ENCODE data around the gene ST3GAL3.

ST3GAL3 gene

DNA sequence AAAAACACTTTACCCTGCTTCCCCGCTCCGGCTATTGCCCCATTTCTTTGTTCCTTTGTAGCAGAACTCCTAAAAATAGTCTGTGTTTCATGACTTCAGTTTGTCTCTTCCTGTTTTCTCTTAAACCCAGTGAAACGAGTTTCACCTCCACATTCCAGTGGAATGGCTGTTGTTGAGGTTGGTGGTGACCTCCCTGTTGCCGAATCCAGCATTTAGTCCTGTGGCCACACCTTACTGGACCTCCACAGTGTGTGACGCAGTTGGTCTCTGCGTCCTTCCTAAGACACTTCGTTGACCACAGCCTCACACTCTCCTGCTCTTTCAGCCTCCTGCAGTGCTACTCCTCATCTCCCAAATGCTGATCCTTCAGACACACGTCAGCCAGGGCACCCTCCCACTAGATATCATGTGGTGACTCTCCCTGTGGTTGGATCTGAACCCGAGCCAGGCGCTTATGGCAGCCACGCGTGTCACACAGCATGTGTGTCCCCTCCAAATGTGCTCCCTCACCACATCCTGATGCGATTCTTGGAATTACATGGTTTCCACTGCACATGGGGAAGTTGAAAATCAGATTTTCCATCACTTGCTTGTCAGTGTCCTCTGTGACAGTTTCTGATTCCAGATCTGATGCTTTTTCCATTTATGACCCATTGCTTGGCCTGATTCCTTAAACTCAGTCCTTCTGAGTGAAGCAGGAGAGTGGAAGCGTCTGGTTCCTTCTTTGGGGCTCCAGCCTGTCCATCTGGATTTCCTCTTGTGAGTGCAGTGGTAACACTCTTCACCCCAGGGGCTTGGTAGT is 127.1 kb downstream of the ST3GAL3 start:
- TF ChIP-seq, protein P1, sequence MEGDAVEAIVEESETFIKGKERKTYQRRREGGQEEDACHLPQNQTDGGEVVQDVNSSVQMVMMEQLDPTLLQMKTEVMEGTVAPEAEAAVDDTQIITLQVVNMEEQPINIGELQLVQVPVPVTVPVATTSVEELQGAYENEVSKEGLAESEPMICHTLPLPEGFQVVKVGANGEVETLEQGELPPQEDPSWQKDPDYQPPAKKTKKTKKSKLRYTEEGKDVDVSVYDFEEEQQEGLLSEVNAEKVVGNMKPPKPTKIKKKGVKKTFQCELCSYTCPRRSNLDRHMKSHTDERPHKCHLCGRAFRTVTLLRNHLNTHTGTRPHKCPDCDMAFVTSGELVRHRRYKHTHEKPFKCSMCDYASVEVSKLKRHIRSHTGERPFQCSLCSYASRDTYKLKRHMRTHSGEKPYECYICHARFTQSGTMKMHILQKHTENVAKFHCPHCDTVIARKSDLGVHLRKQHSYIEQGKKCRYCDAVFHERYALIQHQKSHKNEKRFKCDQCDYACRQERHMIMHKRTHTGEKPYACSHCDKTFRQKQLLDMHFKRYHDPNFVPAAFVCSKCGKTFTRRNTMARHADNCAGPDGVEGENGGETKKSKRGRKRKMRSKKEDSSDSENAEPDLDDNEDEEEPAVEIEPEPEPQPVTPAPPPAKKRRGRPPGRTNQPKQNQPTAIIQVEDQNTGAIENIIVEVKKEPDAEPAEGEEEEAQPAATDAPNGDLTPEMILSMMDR (IDR thresholded peaks at IDR 0.05; ENCODE audit: low read depth, low read length), result no peak
- no peak for DNase-seq (ENCODE audit: extremely low read depth, low read depth)

DNA sequence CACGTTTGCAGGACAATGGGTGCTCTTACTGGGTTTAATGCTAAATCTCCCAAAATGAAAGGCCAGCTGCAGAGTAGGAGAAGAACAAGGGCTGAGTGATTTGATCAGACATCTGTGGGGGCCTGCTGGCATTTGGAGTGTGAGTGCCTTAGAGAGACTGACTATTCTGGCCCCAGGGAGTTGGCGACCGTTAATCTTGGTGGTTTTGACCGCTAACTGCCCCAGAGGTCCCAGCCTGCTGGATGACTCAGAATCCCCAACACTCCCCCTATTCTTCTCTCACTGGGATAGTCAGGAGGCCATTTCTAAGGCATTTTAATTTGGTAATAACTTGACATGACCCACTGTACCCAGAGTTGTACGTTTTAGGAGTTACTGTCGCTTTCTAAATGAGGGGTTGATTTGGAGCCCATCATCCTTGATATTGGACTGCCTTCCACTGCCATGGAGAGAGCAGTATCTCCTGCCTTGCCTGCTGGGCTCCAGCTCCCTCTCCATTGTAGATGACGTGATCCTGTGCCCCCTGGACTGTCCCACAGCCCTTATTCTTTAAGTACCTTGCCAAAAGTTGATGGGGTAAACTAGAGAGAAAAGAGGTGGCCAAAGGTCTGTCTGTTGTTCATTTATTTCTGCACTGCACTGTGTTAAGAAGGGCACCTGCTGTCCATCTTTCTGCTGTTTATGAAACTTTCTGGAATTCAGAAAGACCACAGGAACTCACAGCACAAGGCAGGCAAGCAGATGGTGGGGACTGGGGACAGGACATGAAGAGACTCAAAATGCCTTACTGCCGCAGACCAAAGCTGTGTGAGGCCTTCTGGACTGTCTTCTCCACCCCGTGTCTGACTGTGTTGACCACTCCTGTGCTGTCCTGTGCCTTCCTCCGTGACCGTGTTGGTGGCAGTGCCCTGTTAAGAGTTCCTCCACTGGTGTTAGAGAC is 128.0 kb downstream of the ST3GAL3 start:
- TF ChIP-seq, protein P1 (IDR thresholded peaks at IDR 0.05; ENCODE audit: low read depth, low read length), result no peak
- peak; percentile 44 for DNase-seq (ENCODE audit: extremely low read depth, low read depth)

DNA sequence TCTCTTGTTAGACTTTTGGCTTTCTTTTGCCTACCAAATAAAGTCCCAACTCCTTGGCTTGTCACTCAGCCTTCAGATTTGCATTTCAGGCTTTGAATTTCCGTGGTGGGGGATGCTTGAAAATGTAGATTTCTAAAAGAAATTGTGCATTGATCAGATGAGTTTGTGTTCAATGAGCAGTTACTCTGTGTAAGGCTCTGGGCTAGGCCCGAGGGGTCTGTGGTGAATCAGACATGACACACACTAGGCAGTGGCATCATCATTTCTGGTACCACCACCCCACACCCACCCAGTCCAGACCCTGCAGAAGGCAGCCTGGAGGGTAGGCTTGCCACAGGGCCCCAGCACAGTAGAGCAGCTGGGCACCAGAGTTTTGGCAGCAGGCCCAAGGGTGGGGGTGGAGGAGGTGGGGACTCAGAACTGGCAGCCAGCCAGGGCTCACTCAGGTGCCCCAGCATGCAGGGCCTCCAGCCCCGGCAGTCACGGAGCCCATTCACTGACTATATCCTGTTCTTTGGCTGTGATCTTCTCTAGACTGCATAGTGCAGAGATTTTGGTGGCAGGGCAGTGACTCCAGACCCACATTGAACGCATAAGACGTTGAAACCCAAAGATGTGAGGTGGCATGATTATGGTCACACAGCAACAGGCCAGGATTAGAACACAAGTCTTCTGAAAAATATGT is 129.1 kb downstream of the ST3GAL3 start:
- TF ChIP-seq, protein P1 (IDR thresholded peaks at IDR 0.05; ENCODE audit: low read depth, low read length), result no peak
- DNase-seq (ENCODE audit: extremely low read depth, low read depth), result no peak

DNA sequence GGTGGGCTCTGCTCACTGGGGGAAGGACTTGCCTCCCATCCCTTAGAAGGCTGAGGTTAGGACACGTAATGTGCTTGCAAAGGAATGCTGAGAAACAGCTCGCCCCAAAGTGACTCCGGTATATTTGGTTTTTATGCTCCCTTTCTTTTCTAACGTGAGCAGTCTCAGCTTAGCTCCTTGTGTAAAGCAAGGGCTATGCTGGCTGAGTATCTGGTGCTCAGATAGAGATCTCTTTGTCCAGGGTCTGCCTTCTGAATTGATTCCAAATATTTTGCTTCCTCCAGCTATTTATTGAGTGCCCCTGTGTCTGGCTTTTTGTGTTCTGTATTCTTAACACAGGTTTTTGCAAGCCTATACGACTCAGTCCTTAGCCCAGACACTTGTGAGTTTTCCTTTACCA is 131.7 kb downstream of the ST3GAL3 start:
- TF ChIP-seq, protein P1 (IDR thresholded peaks at IDR 0.05; ENCODE audit: low read depth, low read length), result no peak
- DNase-seq (ENCODE audit: extremely low read depth, low read depth), result no peak

DNA sequence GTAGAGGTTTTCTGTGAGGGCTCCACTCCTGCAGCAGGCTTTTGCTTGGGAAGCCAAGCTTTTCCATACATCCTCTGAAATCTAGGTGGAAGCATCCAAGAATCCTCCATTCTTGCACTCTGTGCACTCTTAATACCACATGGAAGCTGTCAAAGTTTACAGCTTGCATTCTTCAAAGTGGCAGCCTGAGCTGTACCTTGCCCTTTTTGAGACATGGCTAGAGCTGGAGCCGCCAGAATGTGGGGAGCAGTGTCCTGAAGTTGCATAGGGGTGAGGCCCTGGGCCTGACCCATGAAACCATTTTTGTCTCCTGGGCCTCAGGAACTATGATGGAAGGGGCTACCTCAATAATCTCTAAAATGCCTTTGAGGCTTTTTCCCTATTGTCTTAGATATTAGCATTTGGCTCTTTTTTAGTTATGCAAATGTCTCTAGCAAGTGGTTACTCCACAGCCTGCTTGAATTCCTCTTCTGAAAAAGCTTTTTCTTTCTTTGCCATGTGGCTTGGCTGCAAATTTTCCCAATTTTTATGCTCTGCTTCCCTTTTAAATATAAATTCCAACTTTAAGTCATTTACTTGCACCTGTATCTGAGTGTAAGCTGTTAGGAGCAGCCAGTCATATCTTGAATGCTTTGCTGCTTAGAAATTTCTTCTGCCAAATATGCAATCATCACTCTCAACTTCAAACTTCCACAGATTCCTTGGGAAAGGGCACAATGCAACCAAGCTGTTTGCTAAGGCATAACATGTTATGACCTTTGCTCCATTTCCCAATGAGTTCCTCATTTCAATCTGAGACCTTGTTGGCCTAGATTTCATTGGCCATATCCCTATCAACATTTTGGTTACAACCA is 134.2 kb downstream of the ST3GAL3 start:
- DNase-seq (ENCODE audit: extremely low read depth, low read depth), result no peak
- TF ChIP-seq, protein P1 (IDR thresholded peaks at IDR 0.05; ENCODE audit: low read depth, low read length), result no peak

DNA sequence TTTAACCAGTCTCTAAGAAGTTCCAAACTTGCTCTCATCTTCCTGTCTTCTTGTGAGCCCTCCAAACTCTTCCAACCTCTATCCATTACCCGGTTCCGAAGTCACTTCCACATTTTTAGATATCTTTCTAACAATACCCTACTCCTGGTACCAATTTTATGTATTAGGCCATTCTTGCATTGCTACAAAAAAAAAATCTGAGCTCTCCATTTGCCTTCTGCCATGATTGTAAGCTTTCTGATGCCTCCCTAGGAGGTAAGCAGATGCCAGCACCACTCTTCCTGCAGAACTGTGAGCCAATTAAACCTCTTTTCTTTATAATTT is 134.8 kb downstream of the ST3GAL3 start:
- TF ChIP-seq, protein P1 (IDR thresholded peaks at IDR 0.05; ENCODE audit: low read depth, low read length), result no peak
- no peak for DNase-seq (ENCODE audit: extremely low read depth, low read depth)

Data from AG09319 (cell line).